Stimulated activated CD8-positive, alpha-beta memory T cell treated with anti-CD3 and anti-CD28 coated beads, Interleukin-15, amount 100 ng/mL, for 24 hours (primary cell): ENCODE data around the gene CYP11A1.

Experiments used
- DNase-seq: peaks from one replicate; pipeline ENCODE4 v3.0.0-alpha.2; 2020; ENCODE audit warnings: low read depth

Gene CYP11A1

DNA sequence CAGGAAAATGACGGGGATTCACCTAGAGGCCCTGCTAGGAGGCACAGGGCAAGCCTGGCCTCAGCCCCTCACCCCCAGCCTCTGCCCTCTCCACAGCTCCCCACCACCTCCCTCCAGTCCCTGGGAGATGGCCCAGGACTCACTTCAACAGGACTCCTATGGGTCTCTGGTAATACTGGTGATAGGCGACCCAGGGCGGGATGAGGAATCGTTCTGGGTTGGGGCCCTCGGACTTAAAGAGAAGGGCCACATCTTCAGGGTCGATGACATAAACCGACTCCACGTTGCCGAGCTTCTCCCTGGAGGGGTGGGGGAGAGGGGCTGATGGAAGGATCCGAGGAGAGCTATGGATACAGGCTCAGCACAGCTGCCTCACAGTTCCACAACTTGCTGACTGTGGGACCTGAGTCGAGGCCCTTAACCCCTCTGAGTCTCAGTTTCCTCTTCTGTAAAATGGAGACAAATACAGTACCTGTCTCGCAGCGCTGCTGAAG, 19.6 kb downstream of the CYP11A1 start:
- no peak for DNase-seq

DNA sequence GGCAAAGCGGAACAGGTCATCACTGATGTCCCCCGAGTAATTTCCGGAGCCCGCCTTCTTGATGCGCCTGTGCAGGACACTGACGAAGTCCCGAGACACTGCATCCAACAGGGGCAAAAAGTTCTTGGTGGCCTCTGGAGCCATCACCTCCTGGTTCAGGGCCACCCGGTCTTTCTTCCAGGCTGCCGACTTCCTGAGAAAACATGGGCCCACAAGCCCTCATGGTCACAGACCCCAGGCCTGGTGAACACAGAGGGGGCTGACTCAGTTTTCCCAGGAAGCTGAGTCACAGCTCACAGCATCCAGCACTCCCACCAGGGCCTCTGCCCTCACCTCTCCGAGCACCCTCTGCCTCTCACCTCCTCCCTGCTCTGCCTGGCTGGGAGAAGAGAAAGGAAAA, 22.4 kb downstream of the CYP11A1 start:
- no peak for DNase-seq

DNA sequence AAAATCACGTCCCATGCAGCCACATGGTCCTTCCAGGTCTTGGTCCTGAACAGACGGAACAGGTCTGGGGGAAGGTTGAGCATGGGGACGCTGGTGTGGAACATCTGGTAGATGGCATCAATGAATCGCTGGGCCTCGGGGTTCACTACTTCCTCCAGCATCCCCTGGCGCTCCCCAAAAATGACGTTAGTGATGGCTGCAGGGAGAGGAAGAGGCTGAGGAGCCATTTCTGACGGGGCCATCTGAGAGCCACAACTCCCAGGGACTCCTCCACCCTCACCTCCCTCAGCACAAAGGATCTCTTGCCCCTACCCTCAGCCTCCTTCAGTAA, 23.7 kb downstream of the CYP11A1 start:
- DNase-seq = no peak

DNA sequence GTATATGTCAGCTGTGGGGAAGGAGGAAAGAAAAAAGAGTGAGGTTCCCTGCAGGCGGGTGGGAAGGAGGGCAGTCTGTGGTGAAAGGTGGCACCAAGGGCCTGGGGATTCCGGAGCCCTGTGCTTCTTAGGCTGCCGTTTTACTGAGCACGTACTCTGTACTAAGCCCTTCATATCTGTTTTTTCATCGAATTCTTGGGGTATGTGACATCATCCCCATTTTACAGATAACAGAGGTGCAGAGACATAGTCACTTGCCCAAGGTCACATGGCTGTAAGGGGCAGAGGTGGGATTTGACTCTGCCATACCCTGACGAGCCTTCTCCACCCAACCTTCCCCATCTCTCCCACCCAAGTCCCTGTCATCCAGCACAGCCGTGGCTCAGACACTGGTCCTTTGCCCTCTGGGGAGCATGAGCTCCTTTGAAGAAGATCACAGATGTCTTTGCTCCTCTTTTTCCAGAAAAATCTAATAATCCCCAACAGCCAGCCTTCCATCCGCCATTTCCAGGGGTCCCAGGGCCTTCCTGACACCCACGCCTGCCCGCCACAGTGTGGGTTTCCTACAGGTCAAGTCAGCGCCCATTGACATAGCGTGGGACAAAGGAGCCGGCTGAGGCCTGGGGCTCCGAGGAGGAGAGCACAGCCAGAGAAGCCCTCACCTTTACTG, 24.2 kb downstream of the CYP11A1 start:
- DNase-seq = no peak

DNA sequence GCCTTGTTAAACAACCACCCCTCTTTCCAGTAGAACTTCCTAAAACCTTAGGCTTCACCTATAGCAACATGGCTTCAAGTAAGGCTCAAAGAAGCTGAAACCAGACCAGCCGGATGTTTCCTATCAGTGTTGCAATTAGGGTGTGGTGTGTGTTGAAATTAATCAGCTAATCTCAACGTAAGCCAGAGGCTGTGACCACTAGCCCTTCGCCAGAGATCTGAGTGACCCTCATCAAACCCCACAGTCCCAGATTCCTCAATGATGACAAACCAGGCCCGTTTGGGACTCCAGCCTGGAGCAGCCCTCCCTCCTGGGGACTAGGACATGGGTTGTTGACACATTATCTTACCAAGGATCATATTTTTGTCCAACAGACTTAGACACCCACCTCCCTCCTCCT, 27.3 kb downstream of the CYP11A1 start:
- no peak for DNase-seq

DNA sequence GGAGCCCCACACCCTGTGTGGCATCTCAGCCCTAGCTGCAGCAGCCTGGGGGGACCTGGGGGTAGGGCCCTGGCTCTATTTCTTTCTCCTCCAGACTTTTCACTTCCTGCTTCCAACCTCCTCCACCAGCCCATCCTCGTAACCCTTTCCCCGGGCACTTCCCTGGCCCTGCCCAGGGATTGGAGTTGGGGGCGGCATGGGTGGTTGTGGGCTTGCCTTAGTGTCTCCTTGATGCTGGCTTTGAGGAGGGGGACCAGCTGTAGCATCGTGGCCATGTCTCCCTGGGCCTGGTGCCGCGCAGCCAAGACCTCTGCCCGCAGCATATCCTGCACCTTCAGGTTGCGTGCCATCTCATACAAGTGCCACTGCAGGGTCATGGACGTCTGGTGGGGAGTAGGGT, 28.1 kb downstream of the CYP11A1 start:
- no peak for DNase-seq

DNA sequence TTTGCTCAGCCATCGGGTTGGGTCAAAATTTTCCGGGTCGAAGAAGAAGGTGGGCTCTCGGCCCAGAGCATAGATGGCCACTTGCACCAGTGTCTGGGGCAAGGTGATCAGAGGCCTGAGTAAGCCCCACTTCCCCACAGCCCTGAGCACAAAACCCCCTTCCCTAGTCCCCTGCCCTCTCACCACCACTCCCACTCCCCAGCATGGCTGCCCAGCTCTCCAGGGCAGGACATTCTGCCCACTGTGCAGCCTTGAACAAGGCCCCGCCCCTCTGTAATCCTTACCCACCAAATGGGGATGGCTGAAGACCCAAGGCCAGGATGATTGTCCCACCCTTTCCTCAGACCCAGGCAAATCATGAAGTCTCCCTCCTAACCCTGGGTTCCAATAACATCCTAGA, 28.8 kb downstream of the CYP11A1 start:
- no peak for DNase-seq

DNA sequence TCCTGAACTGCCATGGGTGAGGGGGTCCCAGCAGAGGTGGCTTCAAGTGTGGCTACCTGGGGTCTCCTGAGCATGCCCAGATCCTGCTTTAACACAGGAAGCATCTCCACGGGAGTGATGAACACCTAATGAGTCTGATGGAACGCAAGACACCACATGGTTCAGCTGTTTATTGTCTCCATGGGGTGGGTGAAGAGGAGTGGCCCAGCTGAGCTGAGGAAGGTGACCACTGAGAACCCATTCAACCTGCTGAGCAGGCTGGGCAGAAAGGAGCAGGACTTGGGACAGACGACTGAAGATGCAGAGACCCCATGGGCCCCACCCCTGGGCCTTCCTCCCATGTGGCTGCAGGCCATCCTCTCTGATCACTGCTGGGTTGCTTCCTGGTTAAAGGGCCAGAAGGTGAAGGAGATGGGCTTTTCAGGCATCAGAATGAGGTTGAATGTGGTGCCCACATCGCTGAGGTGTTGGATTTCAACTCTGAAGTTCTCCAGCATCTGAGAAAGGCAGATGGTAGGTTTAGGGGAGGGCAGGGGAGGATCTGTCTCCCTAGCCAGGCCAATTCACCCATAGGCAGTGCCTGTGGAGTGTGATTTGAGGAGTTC, 29.7 kb downstream of the CYP11A1 start:
- no peak for DNase-seq

DNA sequence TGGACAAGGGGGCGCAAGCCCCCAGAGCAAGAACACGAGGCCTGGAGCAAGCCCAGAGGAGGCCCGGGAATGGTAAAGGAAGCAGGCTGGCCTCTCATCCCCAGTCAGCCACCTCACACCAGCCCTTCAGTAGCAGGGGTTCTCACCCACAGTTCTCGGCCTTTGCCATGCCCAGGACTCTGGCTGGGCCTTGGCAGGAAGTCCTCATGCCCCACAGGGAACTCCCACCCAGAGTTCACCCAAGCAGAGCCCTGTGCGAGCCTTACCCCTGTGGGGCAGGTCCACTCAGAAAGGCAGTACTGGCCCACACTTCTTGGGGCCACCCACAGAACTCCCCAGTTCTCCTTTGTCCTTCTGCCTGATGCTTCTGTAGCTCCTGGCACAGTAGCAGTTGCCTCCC, 30.3 kb downstream of the CYP11A1 start:
- DNase-seq = no peak

DNA sequence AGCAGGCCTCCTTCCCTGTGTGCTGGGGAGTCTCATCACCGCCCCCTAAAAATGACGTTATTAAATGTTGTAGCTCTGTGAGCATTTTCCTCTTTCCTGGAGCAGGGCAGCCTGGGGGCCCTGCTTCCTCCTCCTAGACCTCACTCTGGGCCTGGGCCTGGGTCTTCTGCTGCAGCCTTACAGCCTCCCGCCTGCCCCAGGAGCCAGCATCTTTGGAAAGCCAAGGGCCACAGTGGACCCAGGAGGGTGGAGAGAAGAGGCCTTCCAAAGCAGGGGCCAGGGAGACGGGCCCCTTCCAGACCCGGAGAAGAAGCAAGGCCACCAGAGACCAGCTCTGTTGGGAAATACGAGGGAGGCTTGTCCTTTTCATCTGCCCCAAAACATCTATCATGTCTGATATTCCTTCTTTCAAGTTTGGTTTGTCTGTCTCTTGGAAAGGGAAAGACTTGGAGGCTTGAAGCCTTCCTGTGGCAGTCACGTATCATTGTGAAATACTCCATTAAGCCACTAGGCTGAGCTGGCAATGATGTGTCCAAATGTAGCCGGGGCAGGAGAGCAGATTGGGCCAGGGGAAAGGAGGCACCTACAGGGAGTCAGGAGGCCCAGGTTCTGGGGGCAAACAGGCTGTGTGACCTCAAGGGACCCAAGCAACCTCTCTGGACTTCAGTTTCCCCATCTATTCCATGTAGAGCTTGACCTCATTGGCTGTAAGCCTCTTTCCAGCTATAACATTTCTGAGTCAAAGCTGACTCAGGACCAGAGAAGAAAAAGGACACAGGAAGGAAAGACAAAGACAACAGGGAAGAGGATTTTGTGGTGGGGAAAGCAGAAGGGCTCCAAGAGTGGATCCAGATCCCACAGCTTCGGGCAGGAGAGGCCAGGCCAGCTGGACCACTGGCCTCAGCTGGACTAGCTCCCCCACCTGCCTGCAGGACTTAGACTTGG, 31.1 kb downstream of the CYP11A1 start:
- no peak for DNase-seq

DNA sequence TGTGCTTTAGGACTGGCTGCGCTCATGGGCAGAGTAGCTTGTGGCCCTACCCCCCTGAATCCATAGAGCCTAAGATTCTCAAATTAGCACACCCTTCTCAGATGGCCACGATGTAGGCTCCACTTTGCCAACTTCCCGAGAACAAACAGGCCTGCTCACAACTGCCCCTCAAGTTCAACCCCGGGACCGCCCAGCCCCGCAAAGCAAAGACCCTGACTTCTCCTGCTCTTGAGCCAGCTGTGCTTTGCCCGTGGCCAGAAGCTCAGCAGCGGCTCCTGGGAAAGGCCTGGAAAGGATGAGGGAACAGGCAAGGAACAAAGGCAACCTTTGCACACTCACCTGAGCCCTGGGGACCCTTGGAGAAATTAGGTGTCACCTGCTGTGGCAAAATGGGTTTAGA, 32.0 kb downstream of the CYP11A1 start:
- no peak for DNase-seq

DNA sequence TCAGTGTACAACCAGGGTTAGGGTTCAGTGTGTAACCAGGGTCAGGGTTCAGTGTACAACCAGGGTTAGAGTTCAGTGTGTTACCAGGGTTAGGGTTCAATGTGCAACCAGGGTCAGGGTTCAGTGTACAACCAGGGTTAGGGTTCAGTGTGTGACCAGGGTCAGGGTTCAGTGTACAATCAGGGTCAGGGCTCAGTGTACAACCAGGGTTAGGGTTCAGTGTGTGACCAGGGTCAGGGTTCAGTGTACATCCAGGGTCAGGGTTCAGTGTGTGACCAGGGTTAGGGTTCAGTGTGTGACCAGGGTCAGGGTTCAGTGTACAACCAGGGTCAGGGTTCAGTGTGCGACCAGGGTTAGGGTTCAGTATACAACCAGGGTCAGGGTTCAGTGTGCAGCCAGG, 33.3 kb downstream of the CYP11A1 start:
- no peak for DNase-seq

DNA sequence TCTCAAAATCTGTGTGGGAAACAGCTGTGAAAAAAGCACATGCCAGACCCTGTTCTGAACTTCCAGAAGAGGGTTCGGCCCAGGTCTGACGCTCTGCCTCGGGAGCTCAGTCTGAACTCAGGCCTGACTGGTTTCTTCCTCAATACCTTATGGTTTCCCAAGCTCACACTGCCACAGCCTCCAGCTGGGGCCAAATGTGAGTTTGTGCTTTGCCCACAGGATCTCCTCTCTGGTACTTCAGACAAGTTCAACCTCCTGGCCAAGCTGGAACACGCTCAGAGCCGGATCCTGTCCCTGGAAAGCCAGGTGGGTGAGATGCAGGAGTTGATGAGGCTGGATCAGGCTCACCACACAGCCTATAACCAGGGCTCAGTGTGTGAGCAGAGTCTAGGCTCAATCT, 33.8 kb downstream of the CYP11A1 start:
- no peak for DNase-seq

DNA sequence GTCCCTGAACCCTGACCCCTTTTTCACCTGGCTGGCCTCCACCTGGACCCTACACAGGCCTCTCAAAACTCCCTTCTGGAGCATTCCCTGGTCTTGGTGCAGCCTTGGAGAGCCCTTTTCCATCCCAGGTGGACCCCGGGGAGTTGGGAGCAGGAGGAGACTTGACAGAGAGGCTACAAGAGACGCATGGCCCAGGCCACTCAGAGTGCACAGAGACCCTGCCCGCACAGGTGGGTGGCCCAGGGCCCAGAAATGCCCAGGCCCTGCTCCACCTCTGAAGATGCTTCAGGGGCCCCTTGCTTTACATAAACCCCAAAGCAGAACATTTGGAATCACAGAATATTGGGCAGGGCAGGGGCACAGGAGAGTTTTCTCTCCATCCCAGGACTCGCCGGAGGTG, 34.4 kb downstream of the CYP11A1 start:
- DNase-seq = no peak

DNA sequence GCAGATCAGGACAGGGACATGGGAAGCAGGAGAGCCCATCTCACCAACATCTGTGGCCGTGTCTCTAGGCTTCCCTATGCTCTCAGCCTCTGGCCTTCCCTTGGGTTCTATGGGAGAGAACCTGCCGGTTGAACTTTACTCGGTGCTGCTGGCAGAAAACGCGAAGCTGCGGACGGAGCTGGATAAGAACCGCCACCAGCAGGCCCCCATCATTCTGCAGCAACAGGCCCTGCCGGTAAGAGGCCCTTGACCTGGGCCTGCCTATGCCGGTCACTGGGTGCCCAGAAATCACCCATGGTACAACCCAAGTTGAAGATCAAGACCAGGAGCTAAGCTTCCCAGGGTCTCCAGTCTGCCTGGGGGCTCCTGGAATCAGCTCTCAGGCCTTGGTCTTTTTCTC, 34.8 kb downstream of the CYP11A1 start:
- no peak for DNase-seq

DNA sequence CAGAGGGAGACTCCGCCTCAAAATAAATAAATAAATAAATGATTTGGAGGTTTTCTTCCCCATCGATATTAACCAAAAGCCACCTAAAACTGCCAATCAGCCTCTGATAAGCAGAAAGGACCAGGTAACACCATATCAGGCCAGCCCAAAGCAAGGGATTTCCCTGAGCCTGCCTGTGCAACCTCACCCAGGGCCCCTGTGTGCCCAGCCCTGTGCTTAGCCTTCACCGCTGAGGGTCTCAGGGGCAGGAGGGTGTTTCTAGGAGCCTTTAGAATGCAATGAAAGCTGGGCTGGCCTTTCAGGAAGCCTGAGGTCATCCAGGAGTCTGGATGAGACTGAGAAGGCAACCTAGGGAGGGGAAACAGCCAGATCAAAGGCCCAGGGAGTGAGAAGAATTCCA, 35.4 kb downstream of the CYP11A1 start:
- DNase-seq = no peak

DNA sequence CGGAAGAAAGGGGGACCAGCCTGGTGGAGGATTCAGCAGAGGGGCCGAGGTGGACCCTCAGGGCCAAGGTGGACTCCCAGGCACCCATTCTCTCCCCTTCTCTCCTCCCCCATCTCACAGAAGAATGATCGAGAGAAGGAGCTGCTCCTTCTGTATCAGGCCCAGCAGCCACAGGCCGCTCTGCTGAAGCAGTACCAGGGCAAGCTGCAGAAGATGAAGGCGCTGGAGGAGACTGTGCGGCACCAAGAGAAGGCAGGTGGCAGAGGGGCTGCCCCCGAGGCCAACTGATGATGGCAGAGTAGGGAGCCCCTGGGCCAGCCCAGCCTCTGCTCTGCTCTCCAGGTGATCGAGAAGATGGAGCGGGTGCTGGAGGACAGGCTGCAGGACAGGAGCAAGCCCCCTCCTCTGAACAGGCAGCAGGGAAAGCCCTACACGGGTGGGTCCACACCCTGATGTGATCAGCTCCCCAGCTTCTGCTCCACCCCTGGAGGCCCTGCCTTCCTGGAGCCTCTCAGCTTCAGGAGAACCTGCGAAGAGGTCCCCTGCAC, 36.5 kb downstream of the CYP11A1 start:
- DNase-seq = no peak

DNA sequence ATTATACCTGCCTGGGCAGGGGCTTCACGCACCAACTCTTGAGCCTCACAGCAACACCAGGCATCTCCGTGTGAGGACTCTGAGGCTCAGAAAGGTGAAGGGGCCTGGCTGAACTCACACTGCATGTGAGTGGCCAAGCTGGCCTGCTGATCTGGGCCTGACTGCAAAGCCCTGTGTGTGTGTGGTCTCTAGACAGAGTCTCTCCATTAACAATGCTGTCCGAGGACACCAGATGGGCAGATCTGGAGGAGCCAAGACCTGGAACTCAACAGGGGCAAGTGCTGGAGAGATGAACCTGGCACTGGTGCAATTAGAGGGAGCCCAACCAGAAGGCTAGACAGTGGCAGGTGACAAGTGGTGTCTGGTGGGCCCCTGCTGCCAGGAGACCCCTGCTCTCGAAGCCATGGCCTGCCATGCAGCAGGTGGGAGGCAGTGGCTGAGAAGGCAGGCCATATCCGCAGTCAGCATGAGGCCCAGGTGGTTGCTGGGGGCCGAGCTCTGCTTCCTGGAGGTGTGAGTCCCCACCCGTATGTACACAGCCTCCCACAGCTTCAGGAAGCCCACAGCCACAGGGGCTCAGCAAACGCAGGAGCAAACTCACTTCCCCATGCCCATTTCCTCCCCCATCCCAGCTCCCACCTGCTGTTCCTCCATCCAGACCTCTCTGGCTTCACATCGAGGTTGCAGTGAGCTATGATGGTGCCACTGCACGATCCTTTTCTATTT, 39.0 kb downstream of the CYP11A1 start:
- DNase-seq = no peak

DNA sequence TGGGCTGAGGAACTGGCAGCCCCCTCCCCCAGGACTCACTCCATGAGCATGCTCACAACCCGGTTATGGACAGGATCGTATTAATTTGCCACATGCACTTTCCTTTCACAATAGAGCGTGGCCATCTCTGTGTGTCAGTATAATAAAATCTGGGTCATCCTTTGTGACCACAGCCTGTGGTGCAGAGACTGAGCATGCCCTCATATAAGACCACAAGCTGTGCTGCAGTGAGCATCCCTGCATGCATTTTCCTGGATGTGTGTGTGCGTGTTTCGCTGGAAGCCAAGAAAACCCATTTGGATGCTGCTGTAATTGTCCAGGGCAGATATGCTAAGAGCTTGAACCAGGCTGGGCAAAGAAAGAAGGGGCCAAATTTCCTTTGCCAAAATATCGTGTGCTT, 39.7 kb downstream of the CYP11A1 start:
- DNase-seq = no peak

DNA sequence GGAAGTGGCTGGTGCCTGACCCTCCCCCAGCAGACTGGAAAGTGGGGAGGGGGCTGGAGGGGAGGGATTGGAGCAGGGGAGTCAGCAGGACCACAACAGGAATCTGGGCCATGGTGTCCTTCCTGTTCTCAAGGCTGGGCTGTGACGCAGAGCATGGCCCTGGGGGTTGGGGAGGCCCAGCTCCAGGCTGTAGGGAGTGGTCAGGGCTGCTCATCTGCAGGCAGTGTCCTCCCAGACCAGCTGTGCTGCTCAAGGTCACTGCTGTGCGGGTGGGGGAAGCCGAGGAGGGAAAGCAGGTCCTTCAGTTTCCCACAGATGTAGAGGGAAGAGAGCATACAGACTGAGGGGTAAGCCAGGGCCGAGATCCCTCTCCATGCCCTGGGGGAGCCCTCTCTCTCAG, 40.7 kb downstream of the CYP11A1 start:
- DNase-seq = no peak

DNA sequence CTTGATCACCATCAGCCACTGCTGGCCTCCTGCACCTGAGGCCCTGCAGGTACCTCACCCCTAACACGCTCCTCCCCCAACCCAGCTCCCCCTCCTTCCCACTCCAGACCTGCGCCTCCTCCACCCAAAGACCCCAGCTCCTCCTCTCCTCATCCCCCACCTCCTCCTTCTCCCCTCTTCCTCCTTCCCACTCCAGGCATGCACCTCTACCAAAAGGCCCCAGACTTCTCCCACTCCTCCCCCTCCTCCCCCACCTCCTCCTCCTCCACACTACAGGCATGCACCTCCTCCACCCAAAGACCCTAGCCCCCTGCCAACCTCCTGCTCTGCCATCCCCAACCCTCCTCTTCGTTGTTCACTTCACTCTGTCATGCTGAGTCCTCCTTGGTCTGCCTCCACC, 42.7 kb downstream of the CYP11A1 start:
- DNase-seq = no peak

DNA sequence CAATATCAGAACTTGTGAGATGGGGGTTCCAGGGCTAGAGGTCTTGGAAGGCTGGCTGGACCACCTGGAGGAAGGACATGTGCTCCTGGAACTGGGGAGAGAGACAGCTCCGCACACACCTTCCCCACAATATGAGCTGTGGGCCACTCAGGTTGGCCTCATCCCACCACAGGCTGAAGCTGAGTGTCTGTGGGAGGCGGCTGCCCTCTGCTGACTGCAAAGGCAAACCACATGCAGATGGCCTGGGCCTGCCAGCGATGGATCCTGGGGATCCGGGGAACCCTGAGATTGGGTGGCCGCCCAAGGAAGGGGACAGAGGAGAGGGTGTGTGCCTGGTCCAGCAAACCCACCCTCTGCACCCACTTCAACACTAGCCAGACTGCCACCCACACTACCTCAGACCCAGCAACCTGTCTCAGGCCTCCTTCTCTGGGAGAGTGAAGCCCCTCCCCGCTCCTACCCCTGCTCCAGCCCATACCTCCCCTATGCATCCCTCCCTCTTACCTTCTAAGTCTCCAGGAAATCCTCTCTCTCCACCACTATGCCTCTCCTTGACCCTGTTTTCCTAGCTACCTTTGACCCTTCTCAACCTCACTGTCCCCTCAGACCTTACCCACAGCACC, 44.8 kb downstream of the CYP11A1 start:
- DNase-seq = no peak
